Endothelial cell of umbilical vein (primary cell): ENCODE data around the gene C1QTNF5. TPM values are rescaled to one million over a fixed set of nuclear protein-coding genes. Genes with fewer than 3 reads are reported as not detected.

Experiments used
- BruUV-seq: library from RNA; stranded (reverse); fragments of 400-500 nt; replicated peaks from 2 replicates; lab custom pipeline; 2021; lab: Mats Ljungman, UMichigan
- CTCF ChIA-PET: fragments of 300-600, 350-600 bp; sonication (Branson Sonifier 250); formaldehyde crosslinking; loops from one replicate; lab custom pipeline; 2021; ENCODE audit warnings: antibody characterized with exemption, inconsistent platforms; lab: Charles Lee
- POLR2A ChIA-PET: fragments of 300-600, 350-600 bp; sonication (Branson Sonifier 250); formaldehyde crosslinking; loops from one replicate; lab custom pipeline; 2021; ENCODE audit warnings: antibody characterized with exemption, inconsistent platforms; lab: Charles Lee
- DNase-seq: peaks from one replicate; pipeline ENCODE4 v3.0.0-alpha.2; 2011; ENCODE audit warnings: low read depth, low spot score
- FAIRE-seq: peaks from 2 replicates; lab custom pipeline; 2011; peaks lifted over from hg19 to GRCh38; lab: Jason Lieb, UNC
- H2AFZ ChIP-seq: 2 replicates; pipeline ENCODE4 v1.6.0; 2012; ENCODE audit warnings: low read depth, low read length, control low read depth, inconsistent platforms
- H3K27ac ChIP-seq: 2 replicates; pipeline ENCODE4 v1.5.1; 2011; ENCODE audit warnings: low read depth, mild to moderate bottlenecking, control low read depth, low read length, moderate library complexity; ENCODE audit not compliant: insufficient read depth
- H3K27me3 ChIP-seq, 2 experiments: 2 replicates each; pipeline versions ENCODE4 v1.6.0 to v1.6.1; 2011; ENCODE audit warnings: low read length in 2 of 2, mixed read lengths in 1 of 2; ENCODE audit not compliant: control insufficient read depth in 2 of 2, insufficient read depth in 2 of 2
- H3K36me3 ChIP-seq, 2 experiments: 2 replicates in 1 of 2; 3 replicates in 1 of 2; pipeline ENCODE4 v1.5.1; 2011; ENCODE audit warnings: low read length in 2 of 2, mild to moderate bottlenecking in 1 of 2, moderate library complexity in 1 of 2; ENCODE audit not compliant: control insufficient read depth in 2 of 2, insufficient read depth in 2 of 2; ENCODE audit errors: extremely low read depth in 1 of 2
- H3K4me1 ChIP-seq: 3 replicates; pipeline ENCODE4 v1.5.1; 2011; ENCODE audit warnings: mild to moderate bottlenecking, low read length; ENCODE audit not compliant: control insufficient read depth, insufficient read depth; ENCODE audit errors: extremely low read depth
- H3K4me2 ChIP-seq: 2 replicates; pipeline ENCODE4 v1.6.1; 2011; ENCODE audit warnings: low read length, control low read depth, mixed read lengths; ENCODE audit not compliant: insufficient read depth
- H3K4me3 ChIP-seq, 3 experiments: fragments of 200-600 bp in 1 of 3; sonication (generic), shearing (Covaris generic) in 1 of 3; replicated peaks in 1 of 3; 2 replicates each; pipeline ENCODE4 v1.5.1; 2011 to 2016; ENCODE audit warnings: control low read depth in 3 of 3, low read length in 3 of 3, mild to moderate bottlenecking in 2 of 3, inconsistent platforms in 1 of 3, low read depth in 1 of 3, moderate library complexity in 1 of 3; ENCODE audit not compliant: insufficient read depth in 1 of 3
- H3K79me2 ChIP-seq: 2 replicates; pipeline ENCODE4 v1.6.0; 2012; ENCODE audit warnings: low read length, inconsistent platforms; ENCODE audit not compliant: control insufficient read depth, insufficient read depth
- H3K9ac ChIP-seq: replicated peaks from 2 replicates; pipeline ENCODE3; 2011; ENCODE audit warnings: low read length, control low read depth; ENCODE audit not compliant: insufficient read depth; ENCODE audit errors: extremely low read depth
- H3K9me1 ChIP-seq: replicated peaks from 3 replicates; pipeline ENCODE4 v1.6.0; 2011; ENCODE audit warnings: mild to moderate bottlenecking, low read length; ENCODE audit not compliant: control insufficient read depth, insufficient read depth; ENCODE audit errors: extremely low read depth
- H3K9me3 ChIP-seq: replicated peaks from 2 replicates; pipeline ENCODE4 v1.5.1; 2012; ENCODE audit warnings: low read length, inconsistent platforms; ENCODE audit not compliant: control insufficient read depth, insufficient read depth
- H4K20me1 ChIP-seq: replicated peaks from 2 replicates; pipeline ENCODE3; 2011; ENCODE audit warnings: mild to moderate bottlenecking, low read length; ENCODE audit not compliant: control insufficient read depth, insufficient read depth; ENCODE audit errors: extremely low read depth
- GATA2 ChIP-seq: IDR thresholded peaks from 2 replicates; pipeline ENCODE4 v1.7.0; 2011; ENCODE audit warnings: low read depth, mild to moderate bottlenecking, moderate library complexity, mixed read lengths, low read length; ENCODE audit not compliant: insufficient read length, insufficient read depth
- MYC ChIP-seq: IDR thresholded peaks from one replicate; pipeline ENCODE4 v1.6.1; 2011; ENCODE audit warnings: mild to moderate bottlenecking, low read depth, low read length
- POLR2A ChIP-seq: IDR thresholded peaks from 2 replicates; pipeline ENCODE4 v1.6.1; 2012; ENCODE audit warnings: low read depth, mild to moderate bottlenecking, control low read depth, low read length
- dilution Hi-C: fragments of 300-500 bp; cut with MboI; formaldehyde crosslinking; loops from one replicate; pipeline ENCODE4 v1.15.0; 2019; ENCODE audit warnings: low sequenced_read_pairs; ENCODE audit not compliant: extremely low pct_ligation_motif_present
- intact Hi-C: fragments of 100-400 bp; cut with micrococcal nuclease; formaldehyde crosslinking; loops from one replicate; pipeline ENCODE4 v1.10.0; 2022
- polyA plus RNA-seq, 4 experiments: library from polyadenylated mRNA; depleted of rRNA in 3 of 4; stranded (reverse) in 3 of 4; unstranded in 1 of 4; fragments of >200 nt; gene quantifications; 2 replicates each; pipeline versions ENCODE4 v1.2.1 to v1.2.3, GENCODE V29; 2011 to 2012; ENCODE audit warnings: missing spikeins in 1 of 4
- total RNA-seq: library from RNA; stranded (reverse); gene quantifications from 2 replicates; pipeline ENCODE4 v1.2.3, GENCODE V29; 2021
- TF ChIP-seq, protein P1 (sequence below), 2 donors: IDR thresholded peaks; 1 replicate in 1 of 2; 2 replicates in 1 of 2; pipeline ENCODE4 v1.5.1; 2011; ENCODE audit warnings: low read length in 2 of 2, mild to moderate bottlenecking in 2 of 2, moderate library complexity in 2 of 2, control low read depth in 1 of 2, inconsistent platforms in 1 of 2, low read depth in 1 of 2; ENCODE audit not compliant: insufficient read depth in 1 of 2; ENCODE audit errors: extremely low read depth in 1 of 2

C1QTNF5 gene
- total and polyA plus RNA-seq, 2 donors (not counting 3 experiments of a cell fraction or from before 2014, with no cell fraction given) = 126 to 201 TPM

DNA sequence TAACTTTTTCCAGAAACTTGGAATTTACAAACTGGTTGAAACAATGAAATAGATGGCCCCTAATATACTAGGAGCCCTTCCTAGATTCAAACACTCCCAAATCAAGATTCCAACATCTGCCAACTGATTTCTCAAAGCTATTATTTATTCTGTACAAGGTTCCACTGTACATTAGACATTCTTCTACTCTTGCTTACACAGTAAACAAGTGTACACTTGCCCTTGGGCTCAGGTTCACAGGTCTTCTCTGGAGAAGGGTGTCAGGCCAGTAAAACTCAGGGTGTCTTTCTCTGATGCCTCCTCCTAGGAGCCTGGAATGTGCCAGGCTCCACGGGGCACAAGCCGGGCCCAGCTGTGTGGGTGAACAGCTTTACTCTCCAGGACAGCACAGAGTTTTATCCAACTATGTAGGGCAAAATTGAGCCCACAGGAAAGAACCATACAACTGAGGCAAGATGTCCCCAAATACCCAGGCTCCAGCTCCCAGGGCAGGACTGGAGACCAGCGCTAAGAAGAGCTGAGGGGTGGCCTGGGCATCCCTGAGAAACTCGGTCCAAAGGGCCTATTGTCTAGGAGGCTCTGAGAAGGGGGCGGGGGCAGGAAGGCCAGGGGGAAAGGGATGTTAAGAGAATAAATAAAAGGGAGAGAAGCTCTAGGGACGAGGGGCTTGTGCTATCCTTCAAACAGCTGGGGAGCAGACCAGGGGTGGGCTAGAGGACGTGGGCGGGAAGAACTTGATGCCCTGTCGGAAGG is 14.6 kb upstream of the C1QTNF5 start:
- BruUV-seq = no TSS peak
- intact Hi-C loops (loop anchor here (10.0 kb wide), 1 partner anchor 860 kb away; the partner anchor contains the start of gene OAF), dilution Hi-C loops (no loop called here)
- Histone ChIP-seq H3K4me3 (no peak overlapping the region), H4K20me1 (no peaks in the 10 kb centered on the region), H3K4me1 (peaks cover 5% of the 10 kb centered on the region), H3K9ac (no peak overlapping the region), H3K36me3 (no peaks in the 10 kb centered on the region), H3K79me2 (no peaks in the 10 kb centered on the region), H2AFZ (no peak overlapping the region), H3K27me3 (no peaks in the 10 kb centered on the region), H3K27ac (no peak overlapping the region), H3K4me2 (no peak overlapping the region), H3K9me3 (no peaks in the 10 kb centered on the region), H3K9me1 (no peaks in the 10 kb centered on the region)
- ChIA-PET CTCF (interaction anchor here (0.8 to 4.7 kb wide), 19 partner anchors 9 to 753 kb away, joined by 3 to 154 read pairs (median 6); partner anchors contain the start of genes C1QTNF5, HMBS, MFRP and USP2), POLR2A (interaction anchor here (0.9 kb wide), 1 partner anchor 14 kb away, joined by 8 read pairs; the partner anchor contains the start of gene C1QTNF5)
- DNase-seq = no peak
- FAIRE-seq = peak; percentile 31
- TF ChIP-seq, protein P1, sequence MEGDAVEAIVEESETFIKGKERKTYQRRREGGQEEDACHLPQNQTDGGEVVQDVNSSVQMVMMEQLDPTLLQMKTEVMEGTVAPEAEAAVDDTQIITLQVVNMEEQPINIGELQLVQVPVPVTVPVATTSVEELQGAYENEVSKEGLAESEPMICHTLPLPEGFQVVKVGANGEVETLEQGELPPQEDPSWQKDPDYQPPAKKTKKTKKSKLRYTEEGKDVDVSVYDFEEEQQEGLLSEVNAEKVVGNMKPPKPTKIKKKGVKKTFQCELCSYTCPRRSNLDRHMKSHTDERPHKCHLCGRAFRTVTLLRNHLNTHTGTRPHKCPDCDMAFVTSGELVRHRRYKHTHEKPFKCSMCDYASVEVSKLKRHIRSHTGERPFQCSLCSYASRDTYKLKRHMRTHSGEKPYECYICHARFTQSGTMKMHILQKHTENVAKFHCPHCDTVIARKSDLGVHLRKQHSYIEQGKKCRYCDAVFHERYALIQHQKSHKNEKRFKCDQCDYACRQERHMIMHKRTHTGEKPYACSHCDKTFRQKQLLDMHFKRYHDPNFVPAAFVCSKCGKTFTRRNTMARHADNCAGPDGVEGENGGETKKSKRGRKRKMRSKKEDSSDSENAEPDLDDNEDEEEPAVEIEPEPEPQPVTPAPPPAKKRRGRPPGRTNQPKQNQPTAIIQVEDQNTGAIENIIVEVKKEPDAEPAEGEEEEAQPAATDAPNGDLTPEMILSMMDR (IDR thresholded peaks at IDR 0.05; ENCODE audit: extremely low read depth in 1 of 2, insufficient read depth in 1 of 2, low read depth in 1 of 2, low read length in 2 of 2) = no peak
- TF ChIP-seq MYC (no peak), POLR2A (no peak), GATA2 (no peak)
